Astrocyte (in vitro differentiated cells and primary cell): ENCODE results near the gene NSUN6.

Experiments used
- EZH2 ChIP-seq: IDR thresholded peaks from 2 replicates; pipeline ENCODE4 v1.6.1; 2012; ENCODE audit warnings: mild to moderate bottlenecking, low read length, inconsistent platforms; ENCODE audit not compliant: insufficient read depth
- TF ChIP-seq, protein P1 (sequence below): IDR thresholded peaks from 2 replicates; pipeline ENCODE4 v1.5.1; 2011; ENCODE audit warnings: low read depth, mild to moderate bottlenecking, inconsistent platforms, low read length, moderate library complexity; ENCODE audit not compliant: insufficient read depth

DNA sequence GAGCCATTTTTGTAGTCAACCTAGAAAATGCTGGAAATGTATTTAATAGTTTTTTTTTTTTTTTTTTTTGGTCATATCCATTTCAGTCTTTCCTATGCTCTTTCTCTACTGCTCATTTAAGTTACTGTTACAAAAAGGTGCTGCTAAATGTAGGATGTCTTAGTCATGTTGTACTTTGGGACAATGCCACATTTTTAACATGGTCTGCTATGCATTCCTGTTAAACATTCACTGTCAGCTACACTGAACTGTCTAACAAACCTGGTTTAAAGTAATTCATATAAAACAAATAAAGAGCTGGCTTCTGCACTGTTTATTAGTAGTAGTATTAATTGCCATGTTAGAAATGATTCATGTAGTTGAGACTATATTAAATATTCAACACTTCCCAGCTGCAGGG lies 108.6 kb downstream of the NSUN6 start:
- no peak for TF ChIP-seq EZH2
- TF ChIP-seq, protein P1, sequence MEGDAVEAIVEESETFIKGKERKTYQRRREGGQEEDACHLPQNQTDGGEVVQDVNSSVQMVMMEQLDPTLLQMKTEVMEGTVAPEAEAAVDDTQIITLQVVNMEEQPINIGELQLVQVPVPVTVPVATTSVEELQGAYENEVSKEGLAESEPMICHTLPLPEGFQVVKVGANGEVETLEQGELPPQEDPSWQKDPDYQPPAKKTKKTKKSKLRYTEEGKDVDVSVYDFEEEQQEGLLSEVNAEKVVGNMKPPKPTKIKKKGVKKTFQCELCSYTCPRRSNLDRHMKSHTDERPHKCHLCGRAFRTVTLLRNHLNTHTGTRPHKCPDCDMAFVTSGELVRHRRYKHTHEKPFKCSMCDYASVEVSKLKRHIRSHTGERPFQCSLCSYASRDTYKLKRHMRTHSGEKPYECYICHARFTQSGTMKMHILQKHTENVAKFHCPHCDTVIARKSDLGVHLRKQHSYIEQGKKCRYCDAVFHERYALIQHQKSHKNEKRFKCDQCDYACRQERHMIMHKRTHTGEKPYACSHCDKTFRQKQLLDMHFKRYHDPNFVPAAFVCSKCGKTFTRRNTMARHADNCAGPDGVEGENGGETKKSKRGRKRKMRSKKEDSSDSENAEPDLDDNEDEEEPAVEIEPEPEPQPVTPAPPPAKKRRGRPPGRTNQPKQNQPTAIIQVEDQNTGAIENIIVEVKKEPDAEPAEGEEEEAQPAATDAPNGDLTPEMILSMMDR = no peak
